BLaER1 treated with 17β-estradiol and CSF1 and Interleukin-3, amounts not matched to agents 10 nM and 100 nM (cell line): Measurements from ENCODE around the gene MED23.

Source experiments
- H3K27ac ChIP-seq, 11 experiments: shearing (Covaris generic); formaldehyde crosslinking; 2 replicates each; pipeline ENCODE4 v1.8.1; 2022
- H3K27me3 ChIP-seq, 11 experiments: shearing (Covaris generic); formaldehyde crosslinking; 2 replicates each; pipeline ENCODE4 v1.8.1; 2022
- H3K36me3 ChIP-seq, 11 experiments: shearing (Covaris generic); formaldehyde crosslinking; 2 replicates each; pipeline ENCODE4 v1.8.1; 2022
- H3K4me1 ChIP-seq, 10 experiments: shearing (Covaris generic); formaldehyde crosslinking; 2 replicates each; pipeline ENCODE4 v1.8.1; 2022
- H3K4me2 ChIP-seq, 11 experiments: shearing (Covaris generic); formaldehyde crosslinking; 2 replicates each; pipeline ENCODE4 v1.8.1; 2022
- H3K4me3 ChIP-seq, 10 experiments: shearing (Covaris generic); formaldehyde crosslinking; 2 replicates each; pipeline ENCODE4 v1.8.1; 2022
- H3K9ac ChIP-seq, 11 experiments: shearing (Covaris generic); formaldehyde crosslinking; 2 replicates each; pipeline ENCODE4 v1.8.1; 2022
- H3K9me3 ChIP-seq, 11 experiments: shearing (Covaris generic); formaldehyde crosslinking; replicated peaks in 1 of 11; 2 replicates each; pipeline ENCODE4 v1.8.1; 2022
- H4K20me1 ChIP-seq, 11 experiments: shearing (Covaris generic); formaldehyde crosslinking; 2 replicates each; pipeline ENCODE4 v1.8.1; 2022
- Cebpa-rat ChIP-seq, 11 experiments: shearing (Covaris generic); IDR thresholded peaks; 2 replicates each; pipeline ENCODE4 v1.8.1; 2022

MED23 gene

DNA sequence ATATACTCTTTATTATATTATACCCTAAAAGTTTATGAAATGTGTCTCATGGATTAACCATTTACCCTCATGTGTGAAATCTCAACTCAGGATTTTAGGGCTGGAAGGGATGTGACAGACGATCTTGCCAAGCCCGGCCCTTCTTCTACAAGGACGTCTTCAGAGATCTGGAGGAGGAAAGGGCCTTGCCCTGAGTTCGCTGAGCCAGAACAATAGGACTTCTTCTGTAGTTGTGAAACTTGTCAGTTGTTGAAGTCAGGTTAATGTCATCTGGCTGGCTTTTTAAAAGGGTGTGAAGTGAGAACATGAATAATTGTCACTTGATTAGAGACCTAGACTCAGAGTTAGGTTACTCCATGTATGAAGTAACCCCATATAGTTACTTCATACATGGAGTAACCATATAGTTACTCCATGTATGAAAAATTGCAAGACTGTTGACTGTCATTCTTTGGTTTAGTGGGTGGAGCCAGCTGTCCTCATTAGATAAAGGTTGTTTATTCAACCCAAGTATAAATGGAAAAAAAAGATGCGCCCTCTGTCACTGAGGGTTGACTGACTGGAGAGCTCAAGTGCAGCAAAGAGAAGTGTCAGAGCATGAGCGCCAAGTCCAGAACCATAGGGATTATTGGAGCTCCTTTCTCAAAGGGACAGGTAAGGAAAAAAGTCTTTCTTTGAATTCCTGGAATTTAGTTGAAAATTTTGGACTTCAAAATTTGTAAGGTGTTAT is 55.2 kb downstream of the MED23 start, which contains the start of gene ARG1:
TSS of gene ARG1 (plus strand) at position 541 of the 730 bp plus-strand sequence. CDS start at position 598, 57 bp downstream.
- H3K27me3 ChIP-seq, result no peaks in the 10 kb centered on the region
- H3K9me3 ChIP-seq, result no peaks in the 10 kb centered on the region
- peaks cover 0 to 17% (median 6%) of the 10 kb centered on the region in 10 experiments; a peak in 8 of 20 replicates for H3K4me1 ChIP-seq
- peaks cover 0 to 52% (median 17%) of the 10 kb centered on the region in 11 experiments; a peak in 17 of 22 replicates for H3K36me3 ChIP-seq
- H3K4me3 ChIP-seq, result no peak within 1 kb of the TSS
- no peaks in the 10 kb centered on the region for H4K20me1 ChIP-seq
- no peak for TF ChIP-seq Cebpa-rat (IDR thresholded peaks at IDR 0.05)
- no peak within 1 kb of the TSS for H3K27ac ChIP-seq
- H3K9ac ChIP-seq, result no peak within 1 kb of the TSS
- H3K4me2 ChIP-seq, result no peak within 1 kb of the TSS

DNA sequence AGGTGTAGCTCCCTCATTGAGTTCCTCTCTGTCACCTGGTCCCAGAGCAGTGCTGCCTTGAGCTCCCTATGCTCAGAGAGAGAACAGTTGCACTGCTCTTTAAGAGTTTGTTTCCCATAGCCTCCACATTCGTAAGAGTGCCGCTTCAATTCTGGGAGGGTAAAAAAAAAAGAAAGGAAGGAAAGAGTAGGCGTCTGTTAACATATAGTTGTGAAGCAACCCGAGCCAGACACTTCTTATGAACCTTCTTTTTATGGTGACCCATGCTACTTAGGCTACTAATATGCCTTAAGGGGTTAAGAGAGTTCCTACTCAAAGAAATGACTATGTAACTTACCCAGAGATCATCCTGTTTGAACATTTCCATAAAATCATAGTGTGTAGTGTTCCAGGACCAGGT is 59.3 kb downstream of the MED23 start:
- H3K27ac ChIP-seq, result no peak overlapping the region

GRCh38 chr6:131565056-131565455 is 63.0 kb downstream of the MED23 start:
- H3K9ac ChIP-seq, result no peak overlapping the region
- H3K27ac ChIP-seq, result no peak overlapping the region
- H3K9me3 ChIP-seq, result no peaks in the 10 kb centered on the region
- no peak for TF ChIP-seq Cebpa-rat (IDR thresholded peaks at IDR 0.05)
- no peaks in the 10 kb centered on the region for H3K27me3 ChIP-seq
- peak overlapping the region in 2 of 11 experiments; percentile 41 to 54; a peak in 4 of 22 replicates for H3K4me2 ChIP-seq
- H3K36me3 ChIP-seq, result no peaks in the 10 kb centered on the region
- H3K4me1 ChIP-seq, result peaks cover 0 to 29% (median 6%) of the 10 kb centered on the region in 10 experiments; a peak in 8 of 20 replicates
- H4K20me1 ChIP-seq, result no peaks in the 10 kb centered on the region
- H3K4me3 ChIP-seq, result no peak overlapping the region

More for the DNA sequence above, 59.3 kb downstream of the MED23 start:
- Histone ChIP-seq H3K4me1 (peaks cover 0 to 29% (median 6%) of the 10 kb centered on the region in 10 experiments; a peak in 8 of 20 replicates), H3K9me3 (no peaks in the 10 kb centered on the region), H4K20me1 (no peaks in the 10 kb centered on the region), H3K27me3 (no peaks in the 10 kb centered on the region), H3K4me3 (no peak overlapping the region), H3K9ac (no peak overlapping the region), H3K4me2 (peak overlapping the region in 10 of 11 experiments; percentile 13 to 65 (median 32); a peak in 13 of 22 replicates), H3K36me3 (peaks cover 0 to 22% (median 8%) of the 10 kb centered on the region in 11 experiments; a peak in 9 of 22 replicates)
- no peak for TF ChIP-seq Cebpa-rat (IDR thresholded peaks at IDR 0.05)

DNA sequence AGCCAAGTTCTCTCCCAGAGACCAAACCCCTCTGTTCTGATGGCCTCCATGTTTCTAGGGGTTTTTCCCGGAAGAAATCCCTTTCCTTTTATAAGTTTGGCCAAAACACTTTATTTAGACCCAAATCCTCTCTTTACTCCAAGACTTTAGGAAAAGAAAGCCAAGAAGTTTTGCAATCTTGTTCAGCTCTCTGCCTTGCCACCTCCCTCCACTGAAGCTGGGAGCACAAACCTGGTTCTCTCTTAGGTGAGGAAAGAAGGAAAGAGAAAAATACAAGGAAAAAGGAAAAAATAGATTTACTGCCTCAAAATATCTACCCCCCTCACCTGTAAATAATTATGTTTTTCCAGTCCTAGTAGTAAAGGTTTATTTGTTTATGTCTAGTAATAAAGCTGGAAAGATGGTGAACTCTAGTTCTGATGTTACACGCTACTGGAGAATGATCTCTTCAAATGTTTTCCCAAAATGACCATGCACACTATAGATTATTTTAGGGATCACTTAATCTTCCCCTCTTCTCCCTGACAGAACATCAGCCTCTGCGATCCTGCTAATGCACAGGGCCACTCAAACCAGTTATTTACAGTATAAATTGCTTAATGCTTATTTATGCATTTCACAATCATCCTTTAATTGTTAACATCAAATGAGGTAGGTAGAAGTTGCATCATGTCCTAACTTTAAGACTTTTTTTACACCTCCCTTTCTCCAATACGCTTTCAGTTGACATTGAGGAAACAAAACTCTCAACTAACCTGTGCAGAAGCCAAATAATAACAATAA is 65.9 kb downstream of the MED23 start:
- Histone ChIP-seq H4K20me1 (no peaks in the 10 kb centered on the region), H3K27ac (no peak overlapping the region), H3K9me3 (no peaks in the 10 kb centered on the region), H3K36me3 (no peaks in the 10 kb centered on the region), H3K9ac (no peak overlapping the region), H3K27me3 (no peaks in the 10 kb centered on the region), H3K4me3 (no peak overlapping the region), H3K4me1 (peaks cover 0 to 14% (median 0%) of the 10 kb centered on the region in 10 experiments; a peak in 3 of 20 replicates), H3K4me2 (no peak overlapping the region)
- TF ChIP-seq Cebpa-rat (IDR thresholded peaks at IDR 0.05), result no peak

GRCh38 chr6:131558922-131559321 is 69.1 kb downstream of the MED23 start:
- Histone ChIP-seq H3K4me2 (no peak overlapping the region), H3K36me3 (no peaks in the 10 kb centered on the region), H3K9me3 (no peaks in the 10 kb centered on the region), H3K4me1 (no peaks in the 10 kb centered on the region), H3K27ac (no peak overlapping the region), H4K20me1 (no peaks in the 10 kb centered on the region), H3K4me3 (no peak overlapping the region), H3K9ac (no peak overlapping the region), H3K27me3 (no peaks in the 10 kb centered on the region)
- no peak for TF ChIP-seq Cebpa-rat (IDR thresholded peaks at IDR 0.05)

DNA sequence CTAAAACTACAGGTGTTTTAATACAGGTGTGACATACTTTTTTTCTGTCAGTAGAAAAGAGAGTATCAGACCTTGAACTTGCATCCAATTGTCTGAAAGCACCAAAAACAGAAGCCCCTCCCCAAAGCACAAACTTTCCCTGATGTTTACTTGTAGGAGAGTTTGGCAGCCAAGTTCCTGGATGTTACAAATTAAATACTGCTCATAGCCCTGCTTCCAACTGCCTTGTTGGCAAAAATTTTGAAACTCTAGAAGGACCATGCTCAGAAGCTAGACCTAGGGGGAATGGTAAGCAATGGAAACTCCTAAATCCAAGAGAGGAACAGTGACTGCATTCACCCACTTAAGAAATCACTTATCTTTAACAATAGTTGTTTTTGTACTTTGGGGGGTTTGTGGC is 72.0 kb downstream of the MED23 start:
- H3K27me3 ChIP-seq, result no peaks in the 10 kb centered on the region
- H4K20me1 ChIP-seq, result no peaks in the 10 kb centered on the region
- H3K4me3 ChIP-seq, result no peak overlapping the region
- no peaks in the 10 kb centered on the region for H3K9me3 ChIP-seq
- H3K9ac ChIP-seq, result no peak overlapping the region
- no peaks in the 10 kb centered on the region for H3K36me3 ChIP-seq
- TF ChIP-seq Cebpa-rat (IDR thresholded peaks at IDR 0.05), result no peak
- H3K27ac ChIP-seq, result no peak overlapping the region
- H3K4me2 ChIP-seq, result no peak overlapping the region
- no peaks in the 10 kb centered on the region for H3K4me1 ChIP-seq

- H3K36me3 ChIP-seq, result no peaks in the 10 kb centered on the region
- H3K4me3 ChIP-seq, result no peak overlapping the region
- H3K4me2 ChIP-seq, result no peak overlapping the region
- H3K27ac ChIP-seq, result no peak overlapping the region
- no peaks in the 10 kb centered on the region; a peak in 1 of 22 replicates for H4K20me1 ChIP-seq
- no peak overlapping the region for H3K9ac ChIP-seq
- H3K4me1 ChIP-seq, result peaks cover 0 to 7% (median 0%) of the 10 kb centered on the region in 10 experiments; a peak in 2 of 20 replicates
- TF ChIP-seq Cebpa-rat (IDR thresholded peaks at IDR 0.05), result no peak
- no peaks in the 10 kb centered on the region for H3K9me3 ChIP-seq
- no peaks in the 10 kb centered on the region for H3K27me3 ChIP-seq
These were observed 75.5 kb downstream of the MED23 start for GRCh38 chr6:131552572-131552971.

GRCh38 chr6:131551902-131552301 is 76.1 kb downstream of the MED23 start:
- peaks cover 0 to 7% (median 0%) of the 10 kb centered on the region in 10 experiments; a peak in 2 of 20 replicates for H3K4me1 ChIP-seq
- H3K4me3 ChIP-seq, result no peak overlapping the region
- H3K9ac ChIP-seq, result no peak overlapping the region
- H3K9me3 ChIP-seq, result no peaks in the 10 kb centered on the region
- no peaks in the 10 kb centered on the region for H3K36me3 ChIP-seq
- H3K27me3 ChIP-seq, result no peaks in the 10 kb centered on the region
- TF ChIP-seq Cebpa-rat (IDR thresholded peaks at IDR 0.05), result no peak
- H3K27ac ChIP-seq, result no peak overlapping the region
- no peaks in the 10 kb centered on the region; a peak in 1 of 22 replicates for H4K20me1 ChIP-seq
- H3K4me2 ChIP-seq, result no peak overlapping the region

DNA sequence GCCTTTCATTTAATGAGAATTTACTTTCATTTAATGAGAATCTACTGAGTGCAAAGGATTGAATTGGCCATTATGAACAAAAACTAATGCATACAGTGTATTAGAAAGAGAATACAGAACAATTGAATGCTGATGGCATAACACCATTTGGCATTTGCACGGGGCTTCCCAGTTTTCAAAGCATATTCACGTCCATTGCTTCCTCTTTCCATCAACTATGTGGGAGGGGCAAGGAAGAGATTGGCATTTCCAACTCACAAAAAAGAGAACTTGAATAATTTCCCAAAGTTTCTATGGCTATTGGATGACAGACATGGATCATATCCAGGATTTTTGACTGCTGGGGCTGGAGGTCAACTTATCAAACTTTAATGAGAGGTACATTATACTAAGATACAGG is 78.2 kb downstream of the MED23 start:
- no peak overlapping the region for H3K9ac ChIP-seq
- no peaks in the 10 kb centered on the region; a peak in 1 of 22 replicates for H4K20me1 ChIP-seq
- H3K4me2 ChIP-seq, result 0 out of 22 replicates have a peak overlapping the region, but pooled peaks of 1 of the 11 experiments have one; percentile 26
- H3K9me3 ChIP-seq, result no peaks in the 10 kb centered on the region
- H3K4me1 ChIP-seq, result peaks cover 0 to 7% (median 0%) of the 10 kb centered on the region in 10 experiments; a peak in 2 of 20 replicates
- H3K27ac ChIP-seq, result no peak overlapping the region
- TF ChIP-seq Cebpa-rat (IDR thresholded peaks at IDR 0.05), result no peak
- no peaks in the 10 kb centered on the region for H3K27me3 ChIP-seq
- no peak overlapping the region for H3K4me3 ChIP-seq
- no peaks in the 10 kb centered on the region for H3K36me3 ChIP-seq
